Stimulated activated naive CD4-positive, alpha-beta T cell treated with Interleukin-2 at 50 U/mL for 16 hours (primary cell): ENCODE measurements around the gene HLA-DPB1.
"Not testable (repeated sequence)": the region's sequence is repeated elsewhere in the genome, so short reads cannot be mapped to it uniquely, and the experiment has no call there.

ENCODE experiments used
- DNase-seq: peaks from one replicate; lab custom pipeline; 2025; lab: John Stamatoyannopoulos, UW

HLA-DPB1 gene

GRCh38 chr6:33075568-33076405, at the start of gene HLA-DPB1:
TSS of gene HLA-DPB1 (plus strand) at chr6:33075990. CDS start at chr6:33076042, 52 bp downstream.
- DNase-seq, result no peak

GRCh38 chr6:33028220-33028849, 47.5 kb upstream of the HLA-DPB1 start:
- no peak for DNase-seq

DNA sequence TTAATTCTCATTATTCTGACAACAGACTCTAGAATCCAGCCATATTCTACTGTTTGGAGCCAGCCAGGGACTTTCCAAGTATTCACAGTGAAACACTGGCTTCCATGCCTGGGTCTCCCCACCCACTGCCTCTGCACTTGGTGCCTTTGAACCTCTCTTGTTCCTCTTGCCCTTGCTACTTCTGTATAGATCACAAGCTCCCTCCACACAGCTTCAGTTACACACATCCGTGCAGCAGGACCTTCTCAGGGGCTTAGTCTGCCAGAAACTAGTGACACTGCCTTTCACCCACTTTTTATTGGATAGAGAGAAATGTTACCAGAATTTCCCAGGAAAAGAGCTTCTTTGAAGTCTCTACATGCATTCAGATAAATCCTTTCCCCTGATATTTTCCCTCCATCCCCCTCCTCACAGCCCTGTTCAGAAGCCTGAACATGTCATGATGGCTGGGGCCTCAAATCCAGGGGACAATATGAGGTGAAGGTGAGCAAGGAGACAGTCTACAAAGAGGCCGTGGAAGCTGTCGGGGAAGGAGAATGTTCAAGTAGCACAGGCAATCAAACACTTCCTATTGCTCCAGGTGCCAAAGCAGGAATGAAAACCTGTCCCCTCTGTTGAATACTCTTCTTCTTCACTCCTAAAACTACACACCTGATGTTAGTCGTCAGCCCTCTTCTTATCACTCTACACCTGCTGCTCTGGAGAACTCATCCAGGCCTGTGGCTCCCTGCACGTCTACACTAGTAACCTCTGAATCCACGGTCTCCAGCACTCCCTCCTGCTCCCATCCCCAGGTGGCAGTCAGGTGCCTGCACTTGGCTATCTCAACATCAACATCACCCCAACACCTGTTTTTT, 46.2 kb upstream of the HLA-DPB1 start:
- no peak for DNase-seq

- no peak for DNase-seq
These were observed 45.5 kb upstream of the HLA-DPB1 start for GRCh38 chr6:33030245-33030644.

DNA sequence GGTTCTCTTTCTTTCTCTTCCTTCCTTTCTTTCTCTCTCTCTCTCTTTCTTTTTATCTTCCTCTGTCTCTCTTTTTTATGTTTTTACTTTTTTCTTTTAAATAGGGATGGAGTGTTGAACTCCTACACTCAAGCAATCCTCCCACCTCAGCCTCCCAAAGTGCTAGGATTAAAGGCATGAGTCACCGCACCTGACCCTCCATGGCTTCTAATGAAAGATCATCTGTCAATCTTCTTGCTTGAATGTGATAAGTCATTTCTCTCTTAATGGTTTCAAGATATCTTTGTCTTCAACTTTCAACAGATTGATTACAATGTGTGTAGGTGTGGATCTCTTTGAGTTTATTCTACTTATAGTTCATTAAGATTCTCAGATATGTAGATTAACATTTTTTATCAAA, 41.2 kb upstream of the HLA-DPB1 start:
- DNase-seq, result no peak

DNA sequence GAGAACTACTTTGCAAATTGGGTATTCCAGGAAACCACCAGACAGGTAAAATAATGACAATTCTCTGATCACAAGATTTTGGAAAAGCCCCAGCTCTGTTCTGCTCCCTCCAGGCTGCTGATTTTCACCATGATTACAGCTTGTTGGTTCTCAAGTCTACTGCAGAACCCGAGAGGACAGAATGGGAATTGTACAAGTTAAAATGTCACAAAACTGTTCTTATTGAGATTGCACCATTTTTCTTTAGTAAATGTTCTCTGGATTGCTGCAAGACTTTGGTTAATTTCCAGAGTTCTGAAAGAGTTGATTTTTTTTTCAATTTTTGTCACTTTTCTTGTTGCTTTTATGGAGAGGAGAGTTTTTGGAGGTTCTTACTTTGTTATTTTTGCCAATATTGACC, 39.3 kb upstream of the HLA-DPB1 start:
- DNase-seq, result no peak

DNA sequence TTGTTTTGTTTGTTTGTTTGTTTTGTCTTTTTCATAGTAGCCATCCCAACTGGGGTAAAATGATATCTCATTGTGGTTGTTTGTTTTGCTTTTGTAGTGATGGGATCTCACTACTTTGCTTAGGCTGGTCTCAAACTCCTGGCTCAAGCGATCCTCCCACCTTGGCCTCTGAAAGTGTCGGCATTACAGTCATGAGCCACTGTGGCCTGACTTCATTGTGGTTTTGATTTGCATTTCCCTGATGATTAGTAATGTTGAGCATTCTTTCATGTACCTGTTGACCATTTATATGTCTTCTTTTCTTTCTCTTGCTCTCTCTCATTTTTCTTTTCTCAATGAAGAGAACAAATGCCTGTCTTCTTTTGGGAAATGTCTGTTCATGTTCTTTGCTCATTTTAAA, 35.6 kb upstream of the HLA-DPB1 start:
- DNase-seq, result no peak

DNA sequence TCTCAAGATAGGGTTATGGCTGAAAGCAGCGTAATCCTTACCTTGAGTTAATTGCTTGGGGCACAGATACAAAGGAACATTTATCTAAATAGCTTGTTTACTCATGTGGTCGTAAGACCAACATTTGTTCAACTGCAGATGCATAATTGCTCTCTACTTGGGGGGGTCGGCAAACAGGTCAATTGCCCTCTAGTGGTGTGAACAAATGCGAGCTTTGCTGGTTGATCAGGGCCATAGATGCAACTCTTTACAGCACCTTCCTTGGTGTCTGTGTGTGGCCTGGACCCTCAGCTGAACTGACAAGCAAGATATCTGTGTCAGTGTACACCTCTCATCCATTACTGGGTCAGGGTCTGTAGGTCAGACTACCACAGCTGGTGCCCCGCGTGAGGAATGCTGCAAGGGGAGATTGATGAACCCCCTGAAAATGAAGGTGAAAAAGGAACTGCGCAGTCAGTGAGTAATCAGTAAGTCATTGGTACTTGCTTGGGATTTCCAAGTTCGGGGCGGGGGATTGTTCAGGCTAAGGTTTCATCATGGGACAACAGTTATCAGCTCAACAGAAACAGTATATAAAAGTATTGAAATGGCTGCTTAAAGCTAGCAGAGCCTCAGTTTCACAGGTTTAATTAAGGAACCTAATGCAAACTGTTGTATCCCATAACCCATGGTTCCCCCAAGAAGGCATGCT, 26.3 kb upstream of the HLA-DPB1 start:
- no peak for DNase-seq

GRCh38 chr6:33050014-33050810, 25.6 kb upstream of the HLA-DPB1 start:
- DNase-seq, result no peak

DNA sequence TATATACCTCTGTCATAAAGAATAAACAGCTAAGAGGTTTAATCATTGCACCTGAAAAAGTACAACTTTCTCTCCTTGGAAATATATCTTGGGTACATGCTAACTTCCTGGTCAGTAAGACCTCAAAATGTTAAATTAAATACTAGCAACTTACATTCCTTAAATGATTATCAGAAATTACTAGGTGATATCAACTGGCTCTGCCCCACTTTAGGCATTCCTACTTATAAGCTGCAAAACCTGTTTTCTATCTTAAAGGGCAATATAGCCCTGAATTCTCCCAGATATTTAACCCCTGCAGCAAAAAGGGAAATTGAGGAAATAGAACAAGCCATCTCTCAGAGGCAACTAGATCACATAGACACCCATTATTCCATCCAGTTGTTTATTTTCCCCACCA, 23.2 kb upstream of the HLA-DPB1 start:
- DNase-seq, result no peak

DNA sequence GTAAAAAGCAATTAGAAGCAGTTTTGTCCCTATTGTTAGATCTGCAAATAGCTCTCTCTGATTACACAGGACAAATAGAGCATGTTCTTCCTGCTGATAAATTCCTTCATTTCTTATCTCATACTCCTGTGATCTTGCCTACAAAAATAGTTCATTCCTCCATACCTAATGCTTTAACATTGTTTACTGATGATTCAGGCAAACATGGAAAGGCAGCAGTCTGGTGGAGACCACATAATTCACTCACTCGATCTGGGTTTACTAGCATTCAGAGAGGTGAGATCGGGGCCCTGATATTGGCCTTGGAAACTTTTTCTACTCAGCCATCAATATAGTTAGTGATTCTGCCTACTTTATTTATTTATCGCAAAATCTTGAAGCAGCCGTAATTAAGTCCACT, 22.6 kb upstream of the HLA-DPB1 start:
- no peak for DNase-seq

DNA sequence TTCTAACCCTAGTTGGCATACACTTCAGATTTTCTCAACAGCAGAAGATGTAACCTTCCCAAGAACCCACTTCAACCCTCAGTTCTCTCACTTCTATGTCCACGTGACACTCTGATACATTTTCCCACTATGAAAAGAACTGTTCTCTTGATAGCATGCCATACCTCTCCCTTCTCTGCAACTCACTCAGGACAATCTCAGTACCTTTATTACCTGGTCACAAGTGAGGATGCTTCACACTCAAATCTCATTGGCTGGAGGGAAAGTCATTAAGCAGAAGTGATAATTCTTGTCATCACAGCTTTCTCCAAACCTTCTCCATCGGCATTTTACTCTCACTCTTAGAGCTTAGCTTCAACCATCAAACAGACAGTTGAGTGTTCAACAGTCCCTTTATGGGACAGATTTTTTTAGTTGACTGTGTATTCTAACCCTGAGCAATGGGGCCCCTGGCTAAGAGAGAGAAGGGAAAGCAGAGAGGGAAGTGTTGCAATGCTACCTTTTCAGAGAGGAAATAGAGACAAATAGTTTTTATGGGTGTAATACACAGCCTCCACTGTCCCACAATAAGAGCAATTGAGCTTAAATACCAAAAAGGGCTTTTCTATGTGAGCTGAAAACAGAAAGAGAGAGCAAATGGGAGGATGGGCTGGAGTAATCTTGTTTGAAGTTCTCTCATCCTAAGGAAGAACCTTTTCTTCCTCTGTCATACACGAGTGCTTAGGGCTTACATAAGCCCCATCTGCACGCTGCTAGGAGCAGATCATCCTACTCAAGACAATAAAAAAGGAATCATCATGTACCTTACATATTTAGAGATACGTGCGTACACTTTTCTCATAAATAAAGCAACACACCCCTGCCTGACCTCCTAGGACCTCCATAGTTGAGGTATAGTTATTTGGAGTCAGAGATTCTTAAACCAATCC, 18.3 kb upstream of the HLA-DPB1 start:
- DNase-seq, result no peak

DNA sequence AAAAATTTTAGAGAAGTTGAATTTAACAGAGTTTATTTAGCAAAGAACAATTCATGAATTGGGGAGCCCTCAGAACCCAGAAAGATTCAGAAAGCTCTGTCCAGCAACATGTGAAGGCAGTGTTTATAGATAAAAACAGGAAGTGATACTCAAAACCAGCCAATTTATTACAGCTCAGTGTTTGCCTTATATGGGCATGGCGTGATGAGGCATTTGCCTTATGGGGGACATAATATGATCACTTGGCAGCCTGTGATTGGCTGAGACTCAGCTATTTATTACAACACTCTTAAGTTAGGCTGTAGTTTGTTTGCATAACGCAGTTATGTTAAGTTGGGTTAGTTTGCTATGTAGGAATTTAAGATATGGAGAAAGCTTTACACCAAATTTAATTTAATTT, 13.8 kb upstream of the HLA-DPB1 start:
- no peak for DNase-seq

GRCh38 chr6:33063435-33063834, 12.4 kb upstream of the HLA-DPB1 start:
- DNase-seq, result not testable (repeated sequence)

DNA sequence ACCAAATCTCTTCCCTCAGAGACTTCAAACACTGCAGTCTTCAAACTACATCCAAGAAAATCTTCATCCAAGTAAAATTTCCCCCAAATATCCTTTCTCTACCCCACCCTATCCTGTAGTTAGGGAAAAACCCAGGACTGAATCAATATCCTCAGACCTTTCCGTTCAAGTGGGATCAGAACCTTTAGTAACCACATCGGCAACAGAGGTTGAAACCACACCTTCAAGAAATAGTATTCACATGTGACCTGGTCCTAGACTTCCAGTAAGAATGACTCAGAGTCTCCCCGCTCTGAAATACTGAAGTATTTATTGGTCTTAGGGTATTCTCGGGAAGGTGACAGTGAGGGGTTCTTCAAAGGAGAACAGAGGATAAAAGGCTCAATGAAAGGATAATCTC, 11.1 kb upstream of the HLA-DPB1 start:
- DNase-seq, result no peak

GRCh38 chr6:33065312-33065711, 10.5 kb upstream of the HLA-DPB1 start:
- DNase-seq, result no peak

DNA sequence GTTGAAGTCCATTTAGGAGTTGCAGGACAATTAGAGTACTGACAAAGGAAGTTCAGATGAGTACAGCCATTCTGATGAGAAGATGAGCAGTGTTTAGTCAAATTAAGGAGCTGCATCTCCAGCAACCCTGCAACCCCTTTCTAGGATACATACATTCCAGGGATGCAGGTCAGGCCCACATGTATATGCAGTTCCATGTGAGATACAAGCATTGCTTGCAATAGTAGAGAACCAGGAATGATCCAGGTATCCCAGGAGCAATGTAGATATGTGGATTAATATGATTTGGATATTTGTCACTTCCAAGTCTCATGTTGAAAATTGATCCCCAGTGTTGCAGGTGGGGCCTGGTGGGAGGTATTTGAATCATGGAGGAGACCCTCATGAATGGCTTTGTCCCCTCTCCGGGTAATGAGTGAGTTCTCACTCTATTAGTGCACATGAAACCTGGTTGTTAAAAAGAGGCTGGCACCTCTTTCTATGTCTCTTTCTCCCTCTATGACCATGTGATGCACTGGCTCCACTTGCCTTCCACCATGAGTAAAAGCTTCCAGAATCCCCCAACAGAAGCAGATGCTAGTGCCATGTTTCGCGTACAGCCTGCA, 8.8 kb upstream of the HLA-DPB1 start:
- DNase-seq, result no peak

DNA sequence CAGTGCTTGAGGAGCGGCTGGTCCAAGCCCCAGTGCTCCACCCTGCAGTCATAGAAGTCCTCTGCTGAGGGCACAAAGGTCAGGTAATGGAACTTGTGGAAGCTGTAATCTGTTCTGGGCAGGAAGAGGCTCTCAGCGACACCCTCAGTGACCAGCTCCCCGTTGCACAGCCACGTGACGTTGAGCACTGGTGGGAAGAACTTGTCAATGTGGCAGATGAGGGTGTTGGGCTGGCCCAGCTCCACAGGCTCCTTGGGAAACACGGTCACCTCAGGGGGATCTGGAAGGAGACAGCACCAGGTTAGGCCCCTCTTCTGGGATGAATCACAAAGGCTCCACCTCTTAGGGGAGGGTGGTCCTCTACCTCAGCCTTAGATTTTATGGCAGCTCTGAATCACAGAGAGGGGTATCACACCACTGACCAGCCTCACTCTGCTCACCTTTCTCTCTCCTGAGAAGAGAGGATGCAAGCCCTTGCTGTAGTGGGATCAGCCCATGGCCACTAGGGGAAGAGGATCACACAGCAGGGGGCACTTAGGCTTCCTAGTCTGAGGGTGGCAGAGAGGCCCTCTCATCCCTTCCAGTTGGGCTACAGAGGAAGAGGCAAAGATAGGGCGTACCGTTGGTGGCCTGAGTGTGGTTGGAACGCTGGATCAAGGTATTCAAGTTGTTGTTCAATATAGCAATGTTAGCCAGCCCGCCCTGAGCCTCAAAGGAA, 6.6 kb upstream of the HLA-DPB1 start:
- DNase-seq, result no peak

DNA sequence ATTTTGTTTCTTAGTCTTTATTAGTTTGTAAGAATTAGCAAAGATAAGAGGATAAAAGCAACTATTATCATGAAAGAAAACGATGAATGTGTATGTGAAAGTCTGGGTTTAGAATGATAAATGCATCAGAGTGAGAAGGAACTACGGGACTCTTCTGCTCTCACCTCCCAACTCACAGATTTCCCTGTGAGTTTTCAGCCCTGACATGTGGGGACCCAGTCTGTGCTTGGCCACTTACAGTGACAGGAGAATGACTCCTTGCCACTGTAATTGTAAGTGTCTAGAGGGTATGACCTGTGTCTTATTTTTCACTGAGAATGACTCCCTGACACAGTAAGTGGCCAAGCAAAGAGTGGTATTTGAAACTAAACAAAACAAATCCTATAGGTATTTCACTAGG, 4.9 kb upstream of the HLA-DPB1 start:
- no peak for DNase-seq
